GM12873 (cell line): ENCODE results near the gene SUCLG2.

ENCODE experiments used
- CTCF ChIP-seq: IDR thresholded peaks from 2 replicates; pipeline ENCODE4 v1.5.1; 2012; ENCODE audit warnings: low read depth, mild to moderate bottlenecking, moderate library complexity, low read length, control low read depth; ENCODE audit not compliant: insufficient read depth; ENCODE audit errors: missing control alignments

SUCLG2 gene, protein sequence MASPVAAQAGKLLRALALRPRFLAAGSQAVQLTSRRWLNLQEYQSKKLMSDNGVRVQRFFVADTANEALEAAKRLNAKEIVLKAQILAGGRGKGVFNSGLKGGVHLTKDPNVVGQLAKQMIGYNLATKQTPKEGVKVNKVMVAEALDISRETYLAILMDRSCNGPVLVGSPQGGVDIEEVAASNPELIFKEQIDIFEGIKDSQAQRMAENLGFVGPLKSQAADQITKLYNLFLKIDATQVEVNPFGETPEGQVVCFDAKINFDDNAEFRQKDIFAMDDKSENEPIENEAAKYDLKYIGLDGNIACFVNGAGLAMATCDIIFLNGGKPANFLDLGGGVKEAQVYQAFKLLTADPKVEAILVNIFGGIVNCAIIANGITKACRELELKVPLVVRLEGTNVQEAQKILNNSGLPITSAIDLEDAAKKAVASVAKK

GRCh38 chr3:67654099-67654843 is at the start of gene SUCLG2:
SUCLG2 (minus strand) TSS chr3:67654612; CDS start chr3:67654586, 26 bp downstream.
- no peak for TF ChIP-seq CTCF

- no peak for TF ChIP-seq CTCF
Observed at GRCh38 chr3:67700596-67700995, 46.2 kb upstream of the SUCLG2 start.

- no peak for TF ChIP-seq CTCF
Observed at GRCh38 chr3:67699882-67700281, 45.5 kb upstream of the SUCLG2 start.

- no peak for TF ChIP-seq CTCF
Observed at GRCh38 chr3:67692621-67693020, 38.2 kb upstream of the SUCLG2 start.

GRCh38 chr3:67691926-67692325 is 37.5 kb upstream of the SUCLG2 start:
- no peak for TF ChIP-seq CTCF

DNA sequence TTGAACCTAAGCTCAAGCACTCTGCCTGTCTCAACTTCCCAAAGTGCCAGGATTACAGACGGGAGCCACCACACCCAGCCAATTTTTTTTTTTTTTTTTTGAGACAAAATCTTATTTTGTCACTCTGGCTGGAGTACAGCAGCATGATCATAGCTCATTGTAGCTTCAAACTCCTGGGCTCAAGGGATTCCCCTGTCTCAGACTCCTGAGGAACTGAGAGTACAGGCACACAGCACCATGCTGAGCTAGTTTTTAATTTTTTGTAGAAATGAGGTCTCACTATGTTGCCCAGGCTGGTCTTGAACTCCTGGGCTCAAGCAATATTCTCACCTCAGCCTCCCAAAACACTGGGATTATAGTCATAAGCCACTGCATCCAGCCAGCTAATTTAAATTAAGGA is 36.8 kb upstream of the SUCLG2 start:
- TF ChIP-seq CTCF, result no peak

GRCh38 chr3:67689806-67690205 is 35.4 kb upstream of the SUCLG2 start:
- no peak for TF ChIP-seq CTCF
